NCI-H128 (cell line): ENCODE results near the gene PRPSAP2.
"Not testable (repeated sequence)": the region's sequence is repeated elsewhere in the genome, so short reads cannot be mapped to it uniquely, and the experiment has no call there.

ENCODE experiments used
- DNase-seq: peaks from one replicate; lab custom pipeline; 2025; ENCODE audit not compliant: unreplicated experiment; lab: John Stamatoyannopoulos, UW

The PRPSAP2 gene

GRCh38 chr17:18937981-18938691, 80.2 kb downstream of the PRPSAP2 start:
- DNase-seq, result no peak

GRCh38 chr17:18938692-18939023, 80.7 kb downstream of the PRPSAP2 start:
- no peak for DNase-seq

GRCh38 chr17:18944646-18945045, 86.7 kb downstream of the PRPSAP2 start:
- no peak for DNase-seq

GRCh38 chr17:18946536-18946935, 88.6 kb downstream of the PRPSAP2 start:
- no peak for DNase-seq

GRCh38 chr17:18947866-18948265, 89.9 kb downstream of the PRPSAP2 start:
- no peak for DNase-seq

GRCh38 chr17:18948476-18949006, 90.6 kb downstream of the PRPSAP2 start:
- no peak for DNase-seq

- no peak for DNase-seq
These were observed 91.6 kb downstream of the PRPSAP2 start for GRCh38 chr17:18949566-18949965.

- DNase-seq, result no peak
These were observed 92.4 kb downstream of the PRPSAP2 start for GRCh38 chr17:18950346-18950745.

- no peak for DNase-seq
These were observed 93.3 kb downstream of the PRPSAP2 start for GRCh38 chr17:18950944-18951905.

GRCh38 chr17:18951941-18952842, 94.3 kb downstream of the PRPSAP2 start, which contains the start of gene SLC5A10:
TSS of gene SLC5A10 (plus strand) at chr17:18952165. CDS start at chr17:18952206, 41 bp downstream.
- no peak for DNase-seq

GRCh38 chr17:18953231-18953728, 95.3 kb downstream of the PRPSAP2 start:
- DNase-seq, result no peak

GRCh38 chr17:18954321-18954720, 96.4 kb downstream of the PRPSAP2 start:
- no peak for DNase-seq

GRCh38 chr17:18955009-18955408, 97.1 kb downstream of the PRPSAP2 start:
- no peak for DNase-seq

- DNase-seq, result not testable (repeated sequence)
These were observed 98.1 kb downstream of the PRPSAP2 start for GRCh38 chr17:18956021-18956420.

- DNase-seq, result no peak
These were observed 98.7 kb downstream of the PRPSAP2 start for GRCh38 chr17:18956581-18956980.

GRCh38 chr17:18957831-18958230, 99.9 kb downstream of the PRPSAP2 start:
- no peak for DNase-seq

GRCh38 chr17:18958611-18959010, 100.7 kb downstream of the PRPSAP2 start:
- no peak for DNase-seq

- no peak for DNase-seq
These were observed 101.3 kb downstream of the PRPSAP2 start for GRCh38 chr17:18959071-18959844.

- no peak for DNase-seq
These were observed 101.9 kb downstream of the PRPSAP2 start for GRCh38 chr17:18959845-18960240.

GRCh38 chr17:18960241-18960665, 102.3 kb downstream of the PRPSAP2 start:
- no peak for DNase-seq
